Measurements from ENCODE around the gene SLC26A6.

SLC26A6 gene

DNA sequence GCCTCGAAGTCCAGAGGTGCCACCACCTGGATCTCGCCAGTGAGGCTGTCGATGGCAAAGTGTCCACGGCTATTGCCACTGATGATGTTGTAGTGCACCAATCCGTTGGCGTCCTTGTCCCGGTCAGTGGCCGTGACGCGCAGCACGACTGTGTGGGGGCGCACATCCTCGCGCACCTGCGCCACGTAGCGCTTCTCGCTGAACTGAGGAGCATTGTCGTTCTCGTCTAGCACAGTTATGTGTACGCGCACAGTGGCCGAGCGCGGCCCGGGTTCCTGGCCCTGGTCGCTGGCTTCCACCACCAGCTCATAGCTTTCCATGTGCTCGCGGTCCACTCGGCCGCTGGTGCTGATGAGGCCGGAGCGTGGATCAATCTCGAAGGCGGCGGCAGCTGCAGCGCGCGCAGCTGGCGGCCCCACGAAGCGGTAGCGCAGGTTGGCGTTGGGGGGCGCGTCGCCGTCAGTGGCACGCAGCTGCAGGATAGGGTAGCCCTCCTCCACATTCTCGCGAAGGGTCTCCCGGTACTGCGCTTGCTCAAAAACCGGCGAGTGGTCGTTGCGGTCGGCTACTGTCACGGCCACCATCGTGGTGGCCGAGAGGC, 25.6 kb upstream of the SLC26A6 start:
- no peak for DNase-seq (ENCODE audit: low read depth)

DNA sequence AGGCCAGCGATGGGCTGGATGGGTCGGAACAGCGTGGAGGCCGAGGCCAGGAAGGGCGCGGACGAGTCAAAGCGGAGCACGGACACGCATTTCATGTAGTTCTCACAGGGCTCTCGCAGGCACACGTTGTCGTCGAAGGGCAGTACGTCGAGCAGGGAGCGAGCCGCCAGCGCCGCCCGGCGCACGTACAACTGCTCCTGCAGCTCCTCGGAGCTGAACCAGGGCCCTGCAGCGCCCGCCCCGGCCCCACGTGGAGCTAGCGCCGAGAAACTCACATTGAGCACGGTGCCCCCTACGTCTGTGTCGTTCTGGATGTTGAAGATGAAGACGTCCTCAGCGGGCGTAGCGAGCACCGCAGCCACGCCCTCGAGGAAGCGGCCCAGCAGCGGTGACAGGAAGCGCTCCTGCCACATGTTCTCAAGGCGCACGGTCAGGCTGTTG, 21.6 kb upstream of the SLC26A6 start:
- no peak for DNase-seq (ENCODE audit: low read depth)

DNA sequence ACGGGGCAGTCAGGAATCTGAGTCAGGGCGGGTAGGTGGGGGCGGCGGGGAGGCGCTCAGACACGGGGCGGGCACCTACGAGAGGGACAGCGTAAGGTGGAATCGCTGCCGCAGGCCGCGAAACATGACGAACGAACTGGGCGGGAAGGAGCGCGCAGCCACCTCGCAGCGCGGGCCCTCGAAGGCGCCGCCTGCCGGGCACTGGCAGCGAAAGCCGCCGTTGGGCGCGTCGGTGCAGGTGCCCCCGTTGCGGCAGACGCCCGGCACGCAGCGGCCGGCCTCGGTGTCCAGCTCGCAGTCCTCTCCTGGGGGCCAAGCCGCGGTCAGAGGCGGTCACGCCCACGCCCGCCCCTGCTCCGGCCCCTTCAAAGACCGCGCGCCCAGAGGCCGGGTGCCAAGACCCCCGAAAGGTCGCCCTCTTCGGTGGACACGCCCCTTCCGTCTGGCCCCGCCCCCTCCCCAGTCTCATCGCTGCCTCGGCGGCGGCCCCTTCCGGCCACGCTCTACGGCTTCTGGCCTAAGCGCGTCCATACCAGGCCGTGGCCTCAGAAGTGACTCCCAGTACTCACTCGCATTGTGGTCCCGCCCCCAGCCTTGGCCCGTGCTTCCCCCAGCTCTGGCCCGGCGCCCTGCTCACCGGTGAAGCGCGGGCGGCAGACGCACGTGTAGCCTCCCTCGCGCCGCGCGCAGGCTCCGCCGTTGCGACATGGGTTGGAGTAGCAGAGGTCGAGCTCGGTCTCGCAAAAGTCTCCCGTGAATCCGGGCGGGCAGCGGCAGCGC, 21.0 kb upstream of the SLC26A6 start:
- no peak for DNase-seq (ENCODE audit: low read depth)

DNA sequence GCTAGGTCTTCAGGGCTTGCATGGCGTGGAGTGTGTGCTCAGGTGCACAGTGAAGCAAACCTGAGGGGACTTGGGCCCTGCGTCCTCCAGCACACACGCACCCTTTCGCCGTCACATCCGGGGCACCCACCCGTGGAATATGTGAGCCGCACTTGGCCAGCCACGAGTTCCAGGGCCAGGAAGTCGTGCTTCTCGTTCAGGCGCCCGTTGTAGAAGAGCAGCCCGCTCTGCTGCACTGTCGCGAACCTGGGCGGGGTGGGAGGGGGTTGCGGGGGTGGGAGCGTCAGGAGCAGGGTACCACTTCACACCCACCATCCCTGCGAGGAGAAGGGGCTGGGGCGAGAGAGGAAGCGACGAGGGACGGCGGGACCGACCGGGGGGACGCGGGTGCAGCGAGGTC, 20.3 kb upstream of the SLC26A6 start:
- DNase-seq (ENCODE audit: low read depth) = no peak

DNA sequence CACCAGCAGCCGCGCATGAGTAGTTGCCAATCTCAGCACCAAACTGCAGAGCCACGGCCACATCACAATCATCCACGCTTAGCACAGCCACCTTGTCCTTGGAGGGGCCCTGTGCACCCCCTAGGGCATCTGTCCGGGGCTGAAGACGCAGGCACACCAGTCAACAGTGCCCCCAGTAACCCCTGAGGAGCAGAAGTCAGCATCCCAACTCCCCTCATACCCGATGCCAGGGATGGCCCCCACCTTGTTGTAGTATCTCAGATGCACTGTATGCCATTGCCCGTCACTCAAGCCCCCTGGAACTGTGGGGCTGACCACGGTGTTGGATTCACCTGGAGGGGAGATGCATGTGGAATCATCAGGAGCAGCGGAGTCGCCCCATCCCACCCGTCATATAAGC, 19.8 kb upstream of the SLC26A6 start:
- DNase-seq (ENCODE audit: low read depth) = no peak

DNA sequence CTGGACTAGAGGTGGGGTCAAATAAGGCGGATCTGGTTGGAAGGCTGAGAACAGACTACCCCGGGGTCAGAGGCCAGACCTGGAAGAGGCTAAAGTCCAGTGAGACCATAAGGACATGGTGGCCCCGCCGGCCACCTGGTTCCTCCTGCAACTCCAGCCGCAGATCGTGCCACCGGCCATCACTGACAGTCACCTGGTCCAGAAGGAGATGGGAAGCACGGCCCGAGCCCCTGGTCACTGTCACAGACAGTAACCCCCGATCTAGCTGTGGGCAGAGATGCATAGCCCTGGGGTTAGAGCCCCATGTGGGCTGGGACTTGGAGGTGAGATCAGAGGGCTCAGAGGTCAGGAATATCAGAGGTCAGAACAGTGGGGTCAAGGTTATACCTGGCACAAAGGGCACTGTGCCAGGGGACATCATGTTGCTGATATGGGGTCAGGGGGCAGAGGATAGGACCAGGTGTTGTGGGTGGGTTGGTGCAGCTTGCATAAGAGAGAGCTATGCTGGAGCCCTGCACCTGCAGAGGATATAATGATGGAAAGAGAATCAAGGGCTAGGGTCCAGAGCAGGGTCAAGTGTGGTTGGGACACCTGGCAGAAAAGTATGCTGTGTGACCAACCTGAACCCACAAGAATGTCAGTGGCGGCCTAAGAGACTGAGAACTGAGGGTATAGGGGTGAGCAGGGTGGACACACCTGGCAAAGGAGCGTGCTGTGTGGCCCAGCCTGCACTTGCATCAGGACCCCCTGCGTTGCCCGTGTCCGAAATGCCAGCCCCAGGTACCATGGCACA, 17.9 kb upstream of the SLC26A6 start:
- no peak for DNase-seq (ENCODE audit: low read depth)

DNA sequence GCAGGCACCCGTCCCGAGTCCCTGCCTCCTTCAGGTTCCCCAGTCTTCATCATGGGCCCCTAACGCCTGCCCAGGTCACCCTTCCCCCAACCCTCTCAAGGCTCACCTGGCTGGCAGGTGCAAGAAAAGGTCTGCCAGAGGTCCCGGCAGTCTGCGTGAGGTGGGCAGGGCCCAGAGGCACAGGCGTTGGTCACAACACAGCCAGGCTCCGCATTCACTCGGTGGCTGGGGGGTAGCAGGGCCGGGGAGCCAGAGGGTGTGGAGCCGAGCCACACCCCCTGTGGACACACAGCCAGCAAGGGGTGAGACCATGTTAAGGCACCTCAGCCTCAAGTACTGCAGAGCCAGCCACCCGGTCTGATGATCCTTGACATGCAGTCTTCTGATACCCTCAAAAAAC, 16.5 kb upstream of the SLC26A6 start:
- no peak for DNase-seq (ENCODE audit: low read depth)

DNA sequence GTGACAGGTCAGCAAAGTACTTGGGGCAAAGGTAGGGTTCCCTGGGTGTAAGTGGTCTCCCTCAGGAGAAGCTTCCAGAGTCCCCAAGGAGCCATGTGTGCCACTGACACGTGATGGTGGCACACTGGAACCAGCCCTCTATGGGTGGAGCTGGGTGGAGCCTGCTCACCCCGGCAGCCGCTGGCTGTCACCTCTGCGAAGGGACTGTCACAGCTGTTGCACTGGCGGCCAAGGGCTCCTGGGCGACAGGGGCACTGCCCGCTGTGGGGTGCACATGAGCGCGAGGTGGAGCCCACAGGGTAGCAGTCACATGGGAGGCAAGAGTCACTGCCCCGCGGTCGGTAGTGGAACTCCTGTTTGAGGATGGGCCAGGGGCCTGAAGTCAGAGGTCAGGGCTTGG, 15.5 kb upstream of the SLC26A6 start:
- no peak for DNase-seq (ENCODE audit: low read depth)

DNA sequence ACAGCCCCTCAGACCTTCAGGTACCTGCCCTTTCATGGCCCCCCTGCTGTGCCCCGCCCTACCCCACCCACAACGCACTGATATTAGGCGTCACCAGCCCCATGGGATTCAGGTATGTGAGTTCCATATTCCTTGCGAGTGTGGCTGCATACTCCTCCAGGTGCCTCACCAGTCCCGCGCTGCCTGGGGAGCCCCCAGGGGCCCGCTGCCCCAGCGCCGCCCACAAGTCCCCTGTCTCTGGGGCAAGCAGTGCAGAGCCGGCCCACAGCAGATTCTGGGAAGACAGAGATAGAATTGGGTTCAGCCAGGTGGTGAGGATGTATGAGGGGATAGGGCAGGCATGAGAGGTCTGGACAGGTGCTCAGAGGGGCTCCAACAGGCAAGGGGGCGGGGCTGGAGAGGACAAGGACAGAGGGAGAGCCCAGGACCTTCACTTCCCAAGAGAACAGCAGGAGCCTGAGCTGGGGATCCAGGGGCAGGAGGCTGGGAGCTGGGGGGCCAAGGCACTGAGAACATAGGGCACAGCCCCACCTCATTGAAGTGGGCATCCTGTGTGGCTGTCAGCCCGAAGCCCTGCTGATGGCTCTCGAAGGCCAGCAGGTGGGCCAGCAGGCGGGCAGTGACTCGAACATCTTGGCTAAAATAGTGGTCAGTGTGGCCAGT, 13.1 kb upstream of the SLC26A6 start:
- DNase-seq (ENCODE audit: low read depth) = no peak

DNA sequence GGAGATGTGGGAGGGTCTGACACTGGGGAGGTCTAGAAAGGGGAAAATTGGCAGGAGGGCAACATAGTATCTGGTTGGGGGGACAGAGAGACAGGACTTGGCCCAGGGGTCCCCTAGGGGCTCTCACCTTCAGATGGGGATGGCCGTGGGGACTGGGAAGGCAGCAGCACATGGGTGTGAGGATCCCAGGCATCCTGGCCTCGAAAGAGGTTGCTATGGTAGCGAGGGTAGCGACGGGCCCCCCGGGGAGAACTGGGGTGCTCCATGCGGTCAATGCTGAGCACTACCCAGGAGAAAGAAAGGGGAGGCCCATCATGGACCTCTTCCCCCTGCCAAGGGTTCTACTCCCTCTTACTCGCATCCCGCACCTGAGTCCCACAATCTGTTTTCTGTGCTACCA, 12.5 kb upstream of the SLC26A6 start:
- DNase-seq (ENCODE audit: low read depth) = no peak

DNA sequence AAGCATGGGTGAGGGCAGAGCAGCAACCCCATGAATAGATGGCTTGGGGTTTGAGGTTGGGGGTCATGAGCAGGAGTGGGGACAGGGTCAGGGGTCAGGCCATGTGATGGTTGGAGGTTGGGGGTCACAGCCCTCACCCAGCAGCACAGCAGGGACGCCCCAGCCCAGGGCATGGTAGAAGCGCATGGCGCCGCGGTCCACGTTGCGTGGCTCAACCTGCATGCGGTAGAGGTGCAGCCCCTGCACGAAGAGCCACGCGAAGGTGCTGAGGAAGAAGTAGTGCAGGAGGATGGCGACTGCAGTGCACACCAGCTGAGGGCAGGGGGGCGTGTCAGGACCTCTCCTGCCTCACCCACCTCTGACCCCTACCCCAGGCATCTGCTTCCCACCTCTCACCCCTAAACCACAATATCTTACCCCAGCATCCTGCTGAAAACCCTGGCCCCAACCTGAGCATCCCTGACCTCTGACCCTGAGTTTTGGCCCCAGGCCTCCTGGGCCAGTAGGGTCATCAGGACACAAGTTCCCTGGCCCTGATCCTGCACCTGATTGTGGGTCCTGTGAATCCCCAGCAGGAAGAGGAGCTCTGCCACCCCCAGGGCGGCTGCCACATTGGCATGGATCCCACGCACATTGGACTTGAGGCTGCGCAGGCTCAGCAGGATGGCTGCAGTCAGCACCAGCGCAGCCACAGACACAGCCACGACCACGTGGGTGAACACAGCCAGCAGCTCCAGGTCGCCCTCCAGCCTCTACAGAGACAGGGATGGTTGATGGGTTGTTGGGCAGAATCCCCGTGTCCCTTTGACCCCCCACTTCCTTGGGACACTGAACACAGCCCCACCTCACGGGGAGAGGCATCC, 9.9 kb upstream of the SLC26A6 start:
- no peak for DNase-seq (ENCODE audit: low read depth)

DNA sequence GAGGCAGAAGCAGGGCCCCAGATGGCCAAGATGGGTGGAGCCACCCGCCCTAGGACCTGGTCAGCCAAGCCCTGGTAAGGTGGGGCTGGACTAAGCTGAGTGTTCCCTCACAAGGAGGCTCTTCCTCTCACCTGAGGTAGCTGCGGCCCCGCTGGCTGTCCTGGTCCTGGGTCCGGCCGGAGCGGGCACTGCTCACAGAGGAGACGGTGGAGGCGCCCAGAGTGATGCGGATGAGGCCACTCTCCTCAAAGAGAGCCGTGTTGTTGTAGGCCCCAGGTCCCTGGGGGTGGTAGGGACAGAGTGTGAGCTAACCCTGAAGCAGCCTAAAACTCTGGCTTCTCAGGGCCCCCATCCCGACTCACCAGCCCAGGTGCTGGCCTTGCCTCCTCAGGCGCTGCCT, 7.3 kb upstream of the SLC26A6 start:
- DNase-seq (ENCODE audit: low read depth) = no peak

DNA sequence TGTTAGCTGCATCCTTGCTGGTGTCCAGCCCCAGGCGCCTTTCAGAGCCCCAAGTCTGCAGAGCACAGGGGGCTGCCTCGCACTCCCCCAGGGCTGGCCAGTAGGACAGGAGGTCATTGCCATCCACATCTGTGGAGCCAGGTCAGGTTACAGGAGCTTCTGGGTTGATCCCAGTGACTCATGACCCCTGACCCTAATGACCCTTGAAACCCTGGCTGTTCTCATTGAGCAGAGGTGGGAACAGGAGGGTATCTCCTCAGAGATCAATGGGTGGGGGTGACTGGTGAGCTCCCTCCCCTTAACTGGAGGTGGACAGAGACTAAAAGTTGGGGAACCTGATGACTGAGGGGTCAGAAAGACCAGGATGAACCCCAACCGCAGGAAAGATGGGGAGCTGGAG, 6.1 kb upstream of the SLC26A6 start:
- no peak for DNase-seq (ENCODE audit: low read depth)

DNA sequence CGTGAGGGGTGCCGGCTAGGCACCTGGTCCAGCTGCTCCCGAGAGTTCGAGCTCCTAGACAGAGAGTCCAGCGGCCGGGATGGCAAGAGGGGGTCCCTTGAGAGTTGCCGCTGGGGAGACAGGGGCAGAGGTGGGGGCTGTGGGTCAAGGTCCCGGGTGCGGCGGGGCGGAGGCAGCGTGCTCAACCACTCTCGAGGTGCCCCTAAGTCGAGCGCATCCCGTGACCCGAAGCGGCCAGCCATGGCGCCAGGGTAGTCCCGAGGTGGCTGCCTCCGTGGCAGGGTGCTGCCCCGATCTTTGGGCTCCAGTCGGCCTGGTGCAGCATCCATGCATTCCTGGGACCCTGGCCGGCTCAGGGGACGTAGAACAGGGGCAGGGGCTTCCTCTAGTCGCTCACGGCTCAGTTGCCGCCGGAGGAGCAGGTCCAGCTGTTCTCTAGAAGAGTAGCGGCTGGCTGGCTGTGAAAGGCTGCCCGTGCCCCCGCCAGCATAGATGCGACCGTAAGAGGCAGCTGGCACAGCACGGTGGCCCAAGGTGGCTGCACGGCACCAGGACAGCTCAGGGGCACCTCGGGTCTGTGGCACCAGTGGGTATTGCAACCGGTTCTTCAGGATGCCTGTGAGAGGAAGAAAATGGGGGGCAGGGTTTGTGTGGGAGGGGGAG, 4.8 kb upstream of the SLC26A6 start:
- DNase-seq (ENCODE audit: low read depth) = no peak

DNA sequence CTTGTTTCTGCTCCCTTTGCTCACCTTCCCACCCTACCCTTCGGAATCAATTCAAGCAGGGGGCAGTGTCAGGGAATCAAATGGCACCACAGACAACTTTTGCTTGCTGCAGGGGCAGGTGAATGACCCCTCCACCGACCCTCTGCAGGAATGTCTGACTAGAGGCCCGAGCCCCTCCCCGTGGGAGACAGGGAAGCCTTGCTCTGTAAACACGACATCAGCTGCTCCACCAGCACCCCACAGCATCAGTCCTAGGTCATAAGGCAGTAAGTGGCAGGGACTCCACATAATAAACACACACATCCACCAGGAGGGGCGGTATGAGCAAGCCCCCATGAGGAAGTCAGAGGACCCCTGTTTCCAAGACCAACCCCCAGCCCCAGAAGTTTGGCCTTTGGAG, 2.0 kb upstream of the SLC26A6 start:
- DNase-seq (ENCODE audit: low read depth) = no peak

DNA sequence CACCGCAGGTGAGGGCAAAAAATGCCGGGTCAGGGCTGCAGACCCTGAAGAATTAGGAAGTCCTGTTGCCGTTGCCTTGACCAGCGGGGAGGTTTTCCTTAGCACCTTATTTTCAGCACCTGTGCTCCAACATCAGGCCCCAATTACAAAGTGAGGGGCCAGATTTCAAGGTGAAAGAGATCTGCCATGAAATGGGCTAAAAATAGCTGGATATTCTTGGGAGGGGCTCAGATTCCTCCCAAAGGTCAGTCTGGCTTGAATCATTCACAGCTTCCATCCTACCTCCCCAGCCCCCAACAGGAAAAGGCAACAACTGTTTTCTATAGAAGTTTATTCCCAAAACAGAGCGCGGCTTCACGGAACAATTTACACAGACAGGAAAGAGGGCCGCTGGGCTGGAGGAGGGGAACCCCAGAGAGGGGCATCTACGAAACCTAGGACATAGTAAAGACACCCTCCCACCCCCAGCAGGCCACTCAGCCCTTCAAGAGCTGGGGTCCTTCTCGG, 941 bp upstream of the SLC26A6 start:
- no peak for DNase-seq (ENCODE audit: low read depth)

DNA sequence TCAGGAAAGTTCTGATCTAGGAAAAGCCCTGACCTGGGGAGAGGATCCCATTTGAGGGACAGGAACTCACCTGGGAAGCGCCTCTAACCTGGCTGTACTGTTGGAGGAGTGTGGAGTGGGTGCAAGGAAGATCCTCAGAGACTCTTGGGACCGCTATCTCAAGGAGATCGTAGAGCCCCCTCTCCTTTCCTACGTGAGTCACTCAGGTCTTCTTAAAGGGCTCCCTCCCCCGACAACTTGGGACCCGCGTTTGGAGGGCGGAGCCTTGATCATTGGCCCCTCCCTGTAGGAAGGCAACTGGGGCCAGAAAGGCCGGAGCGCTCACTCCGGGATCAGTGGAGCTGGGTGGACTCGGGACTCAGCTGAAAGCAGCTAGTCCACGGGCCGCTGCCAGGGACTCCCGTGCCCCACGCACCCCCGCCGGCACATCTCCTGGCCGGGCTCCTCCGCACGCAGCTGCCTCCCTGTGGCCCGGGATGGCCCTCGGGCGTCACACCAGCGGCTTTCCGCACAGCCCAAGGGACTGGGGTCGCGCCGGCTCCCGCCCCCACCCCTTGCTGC, 520 bp downstream of the SLC26A6 start:
- DNase-seq (ENCODE audit: low read depth) = peak; percentile 21

DNA sequence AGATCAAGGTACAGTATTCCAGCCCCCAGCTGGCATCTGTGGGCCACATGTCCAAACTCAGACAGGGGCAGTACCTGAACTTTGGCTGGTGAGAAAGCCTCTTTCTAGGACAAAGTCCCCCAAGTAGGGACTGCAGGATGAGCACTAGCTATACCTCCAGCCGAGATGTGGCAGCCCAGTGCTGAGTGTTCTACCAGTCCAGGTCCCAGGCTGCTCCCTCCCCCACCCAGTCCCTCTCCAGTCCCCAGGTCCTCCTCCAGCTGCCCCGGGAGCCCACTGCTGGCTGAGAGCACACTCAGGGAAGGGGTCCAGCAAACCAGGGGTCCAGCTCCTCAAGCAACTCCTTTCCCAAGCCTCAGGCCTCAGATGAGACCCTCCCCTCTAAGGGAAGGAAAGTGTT, 1.5 kb downstream of the SLC26A6 start:
- DNase-seq (ENCODE audit: low read depth) = no peak

DNA sequence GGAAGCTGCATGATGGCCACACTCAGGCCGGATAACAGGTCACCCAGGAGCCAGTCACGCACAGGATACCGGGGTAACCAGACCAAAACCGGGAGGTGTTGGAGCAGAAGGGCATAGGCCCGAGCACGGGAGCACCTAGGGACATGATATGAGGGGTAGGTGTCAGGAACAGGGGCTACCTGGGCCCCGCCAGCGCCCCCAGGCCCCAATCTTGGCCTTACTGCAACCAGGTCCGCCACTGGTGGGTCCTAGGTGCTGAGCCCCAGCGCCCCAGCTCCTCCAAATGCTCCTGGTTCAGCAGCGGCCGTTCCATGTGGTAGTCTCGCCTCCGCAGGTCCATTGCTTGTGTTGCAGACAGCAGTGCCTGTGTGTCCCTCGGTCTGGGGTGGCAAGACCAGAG, 2.0 kb downstream of the SLC26A6 start:
- DNase-seq (ENCODE audit: low read depth) = no peak
